DOHH2 (cell line): ENCODE measurements around the gene BRD2.
A peak's percentile ranks its signal among the peaks of the same experiment; 100 is the strongest.

Experiments
- EZH2phosphoT487 ChIP-seq: fragments of 200-600 bp; sonication (generic); IDR thresholded peaks from 2 replicates; pipeline ENCODE4 v1.6.1; 2017; ENCODE audit warnings: borderline replicate concordance, mild to moderate bottlenecking, antibody characterized with exemption, low read length, moderate library complexity, mixed read lengths
- TF ChIP-seq, protein P1 (sequence below): fragments of 200-600 bp; sonication (generic); IDR thresholded peaks from one replicate; pipeline ENCODE4 v1.5.1; 2014; ENCODE audit warnings: antibody characterized with exemption, mild to moderate bottlenecking, low read depth, low read length; ENCODE audit not compliant: poor library complexity, severe bottlenecking

DNA sequence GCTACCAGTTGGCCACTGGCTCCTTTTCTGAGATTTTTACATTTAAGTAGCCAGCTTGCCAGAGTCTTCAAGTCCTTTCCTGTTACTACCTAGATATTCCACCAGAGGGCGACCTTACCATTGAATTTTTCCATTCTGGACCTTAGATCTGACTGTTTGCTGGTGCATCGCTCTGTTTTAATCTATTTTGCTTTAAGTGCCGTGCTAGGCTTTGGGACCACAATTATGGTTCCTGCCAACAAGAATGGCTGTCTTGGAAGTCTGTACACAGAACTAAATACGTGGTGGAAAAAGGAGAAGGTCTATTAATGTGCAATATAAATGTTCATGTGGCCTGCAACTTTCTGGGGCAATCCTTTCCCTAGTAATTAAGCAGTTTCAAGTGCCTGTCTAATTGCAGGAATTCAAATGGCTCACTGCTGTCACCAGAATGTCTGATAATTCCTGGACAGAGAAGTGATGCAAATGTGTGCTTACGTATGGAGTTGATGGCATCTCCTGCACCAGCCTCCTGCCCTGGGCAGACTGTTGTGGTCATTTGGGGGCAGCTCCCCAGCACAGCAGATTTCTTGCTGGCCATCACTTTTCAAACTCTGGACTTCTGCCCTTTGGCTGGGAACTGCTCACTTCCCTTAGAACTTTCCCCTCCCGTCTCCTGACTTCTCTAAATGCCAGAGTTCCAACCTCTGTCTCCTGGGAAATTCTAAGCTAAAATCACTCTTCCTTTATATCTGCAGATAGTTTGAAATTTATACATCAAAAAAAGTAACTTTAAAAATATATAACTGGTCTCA lies 46.6 kb downstream of the BRD2 start:
- TF ChIP-seq, protein P1, sequence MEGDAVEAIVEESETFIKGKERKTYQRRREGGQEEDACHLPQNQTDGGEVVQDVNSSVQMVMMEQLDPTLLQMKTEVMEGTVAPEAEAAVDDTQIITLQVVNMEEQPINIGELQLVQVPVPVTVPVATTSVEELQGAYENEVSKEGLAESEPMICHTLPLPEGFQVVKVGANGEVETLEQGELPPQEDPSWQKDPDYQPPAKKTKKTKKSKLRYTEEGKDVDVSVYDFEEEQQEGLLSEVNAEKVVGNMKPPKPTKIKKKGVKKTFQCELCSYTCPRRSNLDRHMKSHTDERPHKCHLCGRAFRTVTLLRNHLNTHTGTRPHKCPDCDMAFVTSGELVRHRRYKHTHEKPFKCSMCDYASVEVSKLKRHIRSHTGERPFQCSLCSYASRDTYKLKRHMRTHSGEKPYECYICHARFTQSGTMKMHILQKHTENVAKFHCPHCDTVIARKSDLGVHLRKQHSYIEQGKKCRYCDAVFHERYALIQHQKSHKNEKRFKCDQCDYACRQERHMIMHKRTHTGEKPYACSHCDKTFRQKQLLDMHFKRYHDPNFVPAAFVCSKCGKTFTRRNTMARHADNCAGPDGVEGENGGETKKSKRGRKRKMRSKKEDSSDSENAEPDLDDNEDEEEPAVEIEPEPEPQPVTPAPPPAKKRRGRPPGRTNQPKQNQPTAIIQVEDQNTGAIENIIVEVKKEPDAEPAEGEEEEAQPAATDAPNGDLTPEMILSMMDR: peak; percentile 73
- no peak for TF ChIP-seq EZH2phosphoT487
